ENCODE results near the gene ACBD3.

ACBD3 gene

DNA sequence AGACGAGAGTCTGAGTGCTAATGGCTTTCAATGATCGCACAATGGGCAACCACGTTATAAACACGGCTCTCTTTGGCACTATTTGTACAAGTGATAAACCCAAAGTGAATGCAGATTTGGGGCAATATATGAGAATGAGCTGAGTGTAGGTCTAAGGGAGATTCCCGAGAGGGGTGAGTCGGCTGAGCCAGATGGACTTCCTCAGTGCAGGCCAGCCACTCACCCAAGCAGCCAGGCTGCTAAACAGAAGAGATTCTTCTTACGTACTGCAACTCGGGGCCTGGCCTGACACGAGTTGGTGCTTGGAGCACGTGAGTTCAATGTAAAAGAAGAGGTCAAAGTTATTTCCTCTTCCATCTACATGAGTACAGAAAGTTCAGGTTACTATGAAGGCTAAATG, 30.7 kb upstream of the ACBD3 start:
- no peak for TF ChIP-seq TCF4 (CRISPR knock-in tag; IDR thresholded peaks at IDR 0.05; ENCODE audit: borderline replicate concordance)
- TF ChIP-seq ZNF8 (CRISPR knock-in tag; IDR thresholded peaks at IDR 0.05) = no peak
- no peak for TF ChIP-seq TOX (CRISPR knock-in tag; IDR thresholded peaks at IDR 0.05; ENCODE audit: borderline replicate concordance)
- TF ChIP-seq ZC3H10 (CRISPR knock-in tag; IDR thresholded peaks at IDR 0.05) = no peak
- no peak for TF ChIP-seq ESRRG (CRISPR knock-in tag; IDR thresholded peaks at IDR 0.05)
- no peak for TF ChIP-seq ISL1 (CRISPR knock-in tag; IDR thresholded peaks at IDR 0.05)
- no peak for TF ChIP-seq SNAI2 (CRISPR knock-in tag; IDR thresholded peaks at IDR 0.05)
- TF ChIP-seq GLIS3 (CRISPR knock-in tag; IDR thresholded peaks at IDR 0.05) = no peak
- no peak for TF ChIP-seq ZFP30 (CRISPR knock-in tag; IDR thresholded peaks at IDR 0.05)
- 0 out of 3 replicates have a peak, but pooled peaks have one; percentile 25 for ATAC-seq

DNA sequence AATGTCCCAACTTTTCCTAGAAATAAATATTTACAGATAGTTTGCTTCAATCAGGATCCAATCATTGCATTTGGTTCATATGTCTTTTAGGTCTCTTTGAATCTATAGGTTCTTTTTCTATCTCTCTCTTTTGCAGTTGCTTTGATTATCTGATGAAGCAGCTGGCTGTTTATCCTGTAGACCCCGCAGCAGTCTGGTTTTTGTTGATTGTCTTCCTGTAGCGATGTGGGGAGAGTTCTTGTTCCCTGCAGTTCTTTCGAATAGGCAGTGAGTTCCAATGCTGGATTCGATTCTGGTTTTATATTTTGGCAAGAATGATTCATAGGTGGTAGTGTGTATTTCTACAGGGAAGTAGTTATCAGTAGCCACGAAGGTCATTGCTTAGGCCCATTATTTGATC, 29.5 kb upstream of the ACBD3 start:
- TF ChIP-seq, protein P1, sequence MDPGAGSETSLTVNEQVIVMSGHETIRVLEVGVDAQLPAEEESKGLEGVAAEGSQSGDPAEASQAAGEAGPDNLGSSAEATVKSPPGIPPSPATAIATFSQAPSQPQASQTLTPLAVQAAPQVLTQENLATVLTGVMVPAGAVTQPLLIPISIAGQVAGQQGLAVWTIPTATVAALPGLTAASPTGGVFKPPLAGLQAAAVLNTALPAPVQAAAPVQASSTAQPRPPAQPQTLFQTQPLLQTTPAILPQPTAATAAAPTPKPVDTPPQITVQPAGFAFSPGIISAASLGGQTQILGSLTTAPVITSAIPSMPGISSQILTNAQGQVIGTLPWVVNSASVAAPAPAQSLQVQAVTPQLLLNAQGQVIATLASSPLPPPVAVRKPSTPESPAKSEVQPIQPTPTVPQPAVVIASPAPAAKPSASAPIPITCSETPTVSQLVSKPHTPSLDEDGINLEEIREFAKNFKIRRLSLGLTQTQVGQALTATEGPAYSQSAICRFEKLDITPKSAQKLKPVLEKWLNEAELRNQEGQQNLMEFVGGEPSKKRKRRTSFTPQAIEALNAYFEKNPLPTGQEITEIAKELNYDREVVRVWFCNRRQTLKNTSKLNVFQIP (CRISPR knock-in tag; IDR thresholded peaks at IDR 0.05; ENCODE audit: borderline replicate concordance, low read depth) = no peak
- ATAC-seq = no peak

DNA sequence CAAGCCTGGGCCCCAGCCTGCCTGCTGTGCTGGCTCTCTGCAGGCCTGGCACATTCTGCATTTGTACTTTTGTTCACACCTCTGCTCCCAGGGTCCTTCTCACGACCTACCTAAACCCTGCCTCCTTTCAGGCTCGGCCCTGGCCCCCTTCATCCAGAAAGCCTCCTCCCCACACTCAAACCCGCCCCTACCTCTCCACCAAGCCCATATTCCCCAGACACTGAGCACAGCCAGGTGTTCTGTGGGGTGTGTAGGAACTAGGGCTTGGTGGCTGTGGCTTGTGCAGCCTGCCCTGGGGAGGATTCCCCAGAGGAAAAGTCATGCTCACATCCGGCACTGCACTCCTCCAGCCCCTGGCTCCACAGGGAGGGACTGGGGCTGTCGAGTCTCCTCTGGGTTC, 28.7 kb upstream of the ACBD3 start:
- TF ChIP-seq, protein P2, sequence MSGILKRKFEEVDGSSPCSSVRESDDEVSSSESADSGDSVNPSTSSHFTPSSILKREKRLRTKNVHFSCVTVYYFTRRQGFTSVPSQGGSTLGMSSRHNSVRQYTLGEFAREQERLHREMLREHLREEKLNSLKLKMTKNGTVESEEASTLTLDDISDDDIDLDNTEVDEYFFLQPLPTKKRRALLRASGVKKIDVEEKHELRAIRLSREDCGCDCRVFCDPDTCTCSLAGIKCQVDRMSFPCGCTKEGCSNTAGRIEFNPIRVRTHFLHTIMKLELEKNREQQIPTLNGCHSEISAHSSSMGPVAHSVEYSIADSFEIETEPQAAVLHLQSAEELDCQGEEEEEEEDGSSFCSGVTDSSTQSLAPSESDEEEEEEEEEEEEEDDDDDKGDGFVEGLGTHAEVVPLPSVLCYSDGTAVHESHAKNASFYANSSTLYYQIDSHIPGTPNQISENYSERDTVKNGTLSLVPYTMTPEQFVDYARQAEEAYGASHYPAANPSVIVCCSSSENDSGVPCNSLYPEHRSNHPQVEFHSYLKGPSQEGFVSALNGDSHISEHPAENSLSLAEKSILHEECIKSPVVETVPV (CRISPR knock-in tag; IDR thresholded peaks at IDR 0.05) = no peak
- TF ChIP-seq ZNF70 (CRISPR knock-in tag; IDR thresholded peaks at IDR 0.05) (no peak), GLIS3 (CRISPR knock-in tag; IDR thresholded peaks at IDR 0.05) (no peak), CSDC2 (CRISPR knock-in tag; IDR thresholded peaks at IDR 0.05) (no peak), ESRRG (CRISPR knock-in tag; IDR thresholded peaks at IDR 0.05) (no peak), ZFP3 (CRISPR knock-in tag; IDR thresholded peaks at IDR 0.05) (no peak), ZNF565 (CRISPR knock-in tag; conservative IDR thresholded peaks at IDR 0.05; ENCODE audit: low read depth) (no peak), SNAI2 (CRISPR knock-in tag; IDR thresholded peaks at IDR 0.05) (no peak), ISL1 (CRISPR knock-in tag; IDR thresholded peaks at IDR 0.05) (no peak), ZFP30 (CRISPR knock-in tag; IDR thresholded peaks at IDR 0.05) (no peak)
- TF ChIP-seq, protein P1 (CRISPR knock-in tag; IDR thresholded peaks at IDR 0.05; ENCODE audit: borderline replicate concordance, low read depth) = no peak
- TF ChIP-seq, protein P3, sequence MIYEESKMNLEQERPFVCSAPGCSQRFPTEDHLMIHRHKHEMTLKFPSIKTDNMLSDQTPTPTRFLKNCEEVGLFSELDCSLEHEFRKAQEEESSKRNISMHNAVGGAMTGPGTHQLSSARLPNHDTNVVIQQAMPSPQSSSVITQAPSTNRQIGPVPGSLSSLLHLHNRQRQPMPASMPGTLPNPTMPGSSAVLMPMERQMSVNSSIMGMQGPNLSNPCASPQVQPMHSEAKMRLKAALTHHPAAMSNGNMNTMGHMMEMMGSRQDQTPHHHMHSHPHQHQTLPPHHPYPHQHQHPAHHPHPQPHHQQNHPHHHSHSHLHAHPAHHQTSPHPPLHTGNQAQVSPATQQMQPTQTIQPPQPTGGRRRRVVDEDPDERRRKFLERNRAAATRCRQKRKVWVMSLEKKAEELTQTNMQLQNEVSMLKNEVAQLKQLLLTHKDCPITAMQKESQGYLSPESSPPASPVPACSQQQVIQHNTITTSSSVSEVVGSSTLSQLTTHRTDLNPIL (CRISPR knock-in tag; IDR thresholded peaks at IDR 0.05; ENCODE audit: low read depth) = no peak
- no peak; the same call in 2 of the 3 replicates for ATAC-seq

DNA sequence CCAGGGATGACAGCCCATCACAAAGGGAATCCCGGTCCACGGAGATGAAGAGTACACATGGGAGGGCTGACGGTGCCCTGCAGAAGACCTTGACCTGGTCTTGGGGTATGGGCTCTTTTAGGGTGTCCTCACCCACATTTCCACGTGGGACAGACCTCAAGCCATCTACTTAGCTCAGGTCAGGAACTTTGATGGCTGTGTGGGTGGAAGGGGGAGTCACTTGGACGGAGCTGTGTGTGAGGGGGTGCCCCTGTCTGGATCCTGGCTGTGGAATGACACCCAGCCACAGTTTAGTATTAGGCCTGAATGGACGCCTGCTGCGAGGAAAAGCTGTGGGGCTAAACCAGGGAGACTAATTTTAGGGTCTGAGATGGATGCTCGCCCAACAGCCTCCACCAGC, 26.0 kb upstream of the ACBD3 start:
- TF ChIP-seq ZNF565 (CRISPR knock-in tag; conservative IDR thresholded peaks at IDR 0.05; ENCODE audit: low read depth) (no peak), OSR1 (CRISPR knock-in tag; IDR thresholded peaks at IDR 0.05) (no peak), PPARA (CRISPR knock-in tag; IDR thresholded peaks at IDR 0.05; ENCODE audit: borderline replicate concordance) (no peak), SNAI2 (CRISPR knock-in tag; IDR thresholded peaks at IDR 0.05) (no peak), ZFP30 (CRISPR knock-in tag; IDR thresholded peaks at IDR 0.05) (no peak), BACH2 (CRISPR knock-in tag; IDR thresholded peaks at IDR 0.05; ENCODE audit: borderline replicate concordance) (no peak)
- TF ChIP-seq, protein P4, sequence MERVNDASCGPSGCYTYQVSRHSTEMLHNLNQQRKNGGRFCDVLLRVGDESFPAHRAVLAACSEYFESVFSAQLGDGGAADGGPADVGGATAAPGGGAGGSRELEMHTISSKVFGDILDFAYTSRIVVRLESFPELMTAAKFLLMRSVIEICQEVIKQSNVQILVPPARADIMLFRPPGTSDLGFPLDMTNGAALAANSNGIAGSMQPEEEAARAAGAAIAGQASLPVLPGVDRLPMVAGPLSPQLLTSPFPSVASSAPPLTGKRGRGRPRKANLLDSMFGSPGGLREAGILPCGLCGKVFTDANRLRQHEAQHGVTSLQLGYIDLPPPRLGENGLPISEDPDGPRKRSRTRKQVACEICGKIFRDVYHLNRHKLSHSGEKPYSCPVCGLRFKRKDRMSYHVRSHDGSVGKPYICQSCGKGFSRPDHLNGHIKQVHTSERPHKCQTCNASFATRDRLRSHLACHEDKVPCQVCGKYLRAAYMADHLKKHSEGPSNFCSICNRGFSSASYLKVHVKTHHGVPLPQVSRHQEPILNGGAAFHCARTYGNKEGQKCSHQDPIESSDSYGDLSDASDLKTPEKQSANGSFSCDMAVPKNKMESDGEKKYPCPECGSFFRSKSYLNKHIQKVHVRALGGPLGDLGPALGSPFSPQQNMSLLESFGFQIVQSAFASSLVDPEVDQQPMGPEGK (CRISPR knock-in tag; IDR thresholded peaks at IDR 0.05; ENCODE audit: borderline replicate concordance) = no peak
- TF ChIP-seq, protein P2 (CRISPR knock-in tag; IDR thresholded peaks at IDR 0.05) = no peak
- ATAC-seq = no peak
